22Rv1 (cell line): ENCODE results near the gene SMIM23.

ENCODE experiments used
- CTCF ChIP-seq: fragments of 450-650 bp; IDR thresholded peaks from 2 replicates; pipeline ENCODE4 v1.5.1; 2017; ENCODE audit warnings: mild to moderate bottlenecking
- ZFX ChIP-seq: fragments of 450-650 bp; IDR thresholded peaks from 2 replicates; pipeline ENCODE4 v1.6.1; 2017; ENCODE audit warnings: antibody characterized with exemption, borderline replicate concordance

GRCh38 chr5:171749365-171749764 lies 36.3 kb upstream of the SMIM23 start:
- TF ChIP-seq CTCF: no peak
- TF ChIP-seq ZFX: no peak
